Choroid plexus epithelial cell (primary cell): ENCODE measurements around the gene NPEPL1.

Experiments used
- DNase-seq: peaks from one replicate; pipeline ENCODE4 v3.0.0-alpha.2; 2010; ENCODE audit warnings: low read depth
- H3K4me3 ChIP-seq: 2 replicates; pipeline ENCODE4 v1.5.1; 2011; ENCODE audit warnings: low read depth, mild to moderate bottlenecking, control low read depth, low read length, moderate library complexity
- CTCF ChIP-seq: conservative IDR thresholded peaks from 2 replicates; pipeline ENCODE4 v1.5.1; 2011; ENCODE audit warnings: low read depth, mild to moderate bottlenecking, control low read depth, inconsistent platforms, low read length, moderate library complexity

Gene NPEPL1

DNA sequence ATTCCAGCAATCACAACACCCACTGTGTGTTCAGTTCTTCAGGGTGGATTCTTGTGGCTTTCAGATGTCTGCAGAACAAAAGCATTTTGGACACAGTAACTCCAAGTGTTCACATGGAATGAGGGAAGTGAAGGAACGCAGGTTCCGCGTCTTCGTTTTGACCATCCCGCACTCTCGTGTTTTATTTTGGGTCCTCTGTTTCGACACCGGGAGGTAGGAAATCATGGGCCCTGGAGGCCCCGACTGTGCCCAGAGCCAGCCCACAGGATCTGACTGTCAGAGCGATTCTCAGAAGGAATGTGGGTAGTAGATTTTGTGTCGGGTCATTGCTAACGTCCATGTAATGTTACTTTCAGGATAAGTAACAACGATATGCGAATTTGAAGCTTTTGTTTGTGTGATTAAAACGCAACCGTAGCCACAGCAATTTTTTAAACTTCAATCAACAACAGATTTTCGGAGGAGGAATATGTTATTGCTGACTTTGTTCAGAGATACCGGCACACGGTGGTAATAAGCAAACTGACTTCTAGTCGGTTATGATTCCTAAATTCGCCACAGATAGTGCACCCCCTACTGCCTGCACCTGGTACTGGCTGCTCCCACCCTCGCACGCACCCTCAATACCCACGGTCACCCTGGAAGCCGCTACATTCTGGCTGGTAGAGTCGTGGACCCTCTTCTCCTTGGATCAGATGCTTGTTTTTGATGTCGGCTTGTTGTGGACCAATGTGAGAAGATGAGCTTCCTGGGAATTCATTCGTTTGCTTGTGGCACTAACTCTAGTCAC lies 10.5 kb downstream of the NPEPL1 start:
- no peak overlapping the region for H3K4me3 ChIP-seq
- no peak for DNase-seq
- TF ChIP-seq CTCF, result peak; percentile 46

- no peak for TF ChIP-seq CTCF
- DNase-seq, result no peak
- no peak overlapping the region for H3K4me3 ChIP-seq
These were observed 11.3 kb downstream of the NPEPL1 start for GRCh38 chr20:58703765-58704371.

- no peak for TF ChIP-seq CTCF
- no peak for DNase-seq
- H3K4me3 ChIP-seq, result no peak overlapping the region
These were observed 12.8 kb downstream of the NPEPL1 start for GRCh38 chr20:58705208-58705926.

- TF ChIP-seq CTCF, result no peak
- DNase-seq, result no peak
These were observed 13.7 kb downstream of the NPEPL1 start for GRCh38 chr20:58706150-58706892.

DNA sequence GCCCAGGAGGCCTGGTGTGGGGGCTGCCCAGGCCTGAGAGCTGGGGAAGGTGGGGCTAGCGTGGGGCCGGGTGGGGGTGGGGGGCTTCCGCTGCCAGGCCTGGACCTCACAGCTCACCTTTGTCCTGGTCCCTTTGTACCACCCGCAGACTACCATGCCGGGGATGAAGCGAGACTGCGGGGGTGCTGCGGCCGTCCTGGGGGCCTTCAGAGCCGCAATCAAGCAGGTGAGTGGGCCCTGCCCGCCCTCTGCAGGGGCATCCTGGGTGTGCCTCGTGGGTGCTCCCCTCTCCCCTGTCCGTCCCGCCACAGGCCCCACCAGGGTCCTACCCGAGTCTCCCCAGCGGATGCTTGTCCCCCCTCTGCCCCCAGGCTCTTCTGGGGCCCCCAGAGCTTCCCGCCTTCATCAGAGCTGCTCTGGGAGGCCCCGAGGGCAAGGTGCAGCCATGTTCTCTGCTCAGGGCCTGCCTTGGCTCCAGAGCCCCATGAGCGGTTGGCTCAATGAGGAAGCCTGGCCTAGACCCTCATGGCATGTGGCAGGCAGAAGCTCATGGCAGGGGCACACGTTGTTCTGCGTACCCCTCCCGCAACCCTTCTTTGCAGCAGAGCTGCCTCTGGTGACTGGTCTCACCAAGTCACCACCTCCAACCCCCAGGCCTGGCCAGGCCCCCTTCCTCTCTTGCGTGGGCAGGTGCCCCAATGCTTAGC lies 14.5 kb downstream of the NPEPL1 start:
- no peak overlapping the region for H3K4me3 ChIP-seq
- DNase-seq, result no peak
- TF ChIP-seq CTCF, result no peak

More at GRCh38 chr20:58706150-58706892, 13.7 kb downstream of the NPEPL1 start:
- no peak overlapping the region for H3K4me3 ChIP-seq

DNA sequence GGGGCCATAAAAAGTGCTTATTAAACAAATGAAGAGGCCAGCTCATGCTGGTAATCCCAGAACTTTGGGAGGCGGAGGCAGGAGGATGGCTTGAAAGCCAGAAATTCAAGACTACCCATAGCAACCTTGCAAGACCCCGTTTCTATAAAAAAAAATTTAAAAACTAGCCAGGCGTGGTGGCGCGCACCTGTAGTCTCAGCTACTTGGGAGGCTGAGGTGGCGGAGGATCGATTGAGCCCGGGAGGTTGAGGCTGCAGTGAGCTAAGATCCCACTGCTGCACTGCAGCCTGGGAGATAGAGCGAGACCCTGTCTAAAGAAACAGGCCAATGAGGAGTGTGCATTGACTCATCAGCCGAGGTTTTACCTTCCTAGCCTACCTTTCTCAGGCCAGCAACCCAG lies 15.2 kb downstream of the NPEPL1 start:
- no peak for DNase-seq
- H3K4me3 ChIP-seq, result no peak overlapping the region

More for the DNA sequence above, 15.2 kb downstream of the NPEPL1 start:
- TF ChIP-seq CTCF, result no peak
